GM19372 (cell line): ENCODE results near the gene PSMB10.
"Not testable (repeated sequence)": the region's sequence is repeated elsewhere in the genome, so short reads cannot be mapped to it uniquely, and the experiment has no call there.

Experiments
- ATAC-seq: cut with Tn5 transposase; IDR thresholded peaks from one replicate; pipeline ENCODE4 v1.9.1; 2021; ENCODE audit warnings: mild to moderate bottlenecking, low read depth, moderate library complexity; ENCODE audit not compliant: unreplicated experiment

The PSMB10 gene

DNA sequence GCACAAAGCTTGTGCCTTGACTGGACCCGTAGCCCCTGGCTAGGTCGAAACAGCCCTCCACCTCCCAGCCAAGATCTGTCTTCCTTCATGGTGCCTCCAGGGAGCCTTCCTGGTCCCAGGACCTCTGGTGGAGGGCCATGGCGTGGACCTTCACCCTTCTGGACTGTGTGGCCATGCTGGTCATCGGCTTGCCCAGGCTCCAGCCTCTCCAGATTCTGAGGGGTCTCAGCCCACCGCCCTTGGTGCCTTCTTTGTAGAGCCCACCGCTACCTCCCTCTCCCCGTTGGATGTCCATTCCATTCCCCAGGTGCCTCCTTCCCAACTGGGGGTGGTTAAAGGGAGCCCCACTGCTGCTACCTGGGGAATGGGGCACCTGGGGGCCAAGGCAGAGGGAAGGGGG lies 8.5 kb downstream of the PSMB10 start:
- no peak for ATAC-seq

DNA sequence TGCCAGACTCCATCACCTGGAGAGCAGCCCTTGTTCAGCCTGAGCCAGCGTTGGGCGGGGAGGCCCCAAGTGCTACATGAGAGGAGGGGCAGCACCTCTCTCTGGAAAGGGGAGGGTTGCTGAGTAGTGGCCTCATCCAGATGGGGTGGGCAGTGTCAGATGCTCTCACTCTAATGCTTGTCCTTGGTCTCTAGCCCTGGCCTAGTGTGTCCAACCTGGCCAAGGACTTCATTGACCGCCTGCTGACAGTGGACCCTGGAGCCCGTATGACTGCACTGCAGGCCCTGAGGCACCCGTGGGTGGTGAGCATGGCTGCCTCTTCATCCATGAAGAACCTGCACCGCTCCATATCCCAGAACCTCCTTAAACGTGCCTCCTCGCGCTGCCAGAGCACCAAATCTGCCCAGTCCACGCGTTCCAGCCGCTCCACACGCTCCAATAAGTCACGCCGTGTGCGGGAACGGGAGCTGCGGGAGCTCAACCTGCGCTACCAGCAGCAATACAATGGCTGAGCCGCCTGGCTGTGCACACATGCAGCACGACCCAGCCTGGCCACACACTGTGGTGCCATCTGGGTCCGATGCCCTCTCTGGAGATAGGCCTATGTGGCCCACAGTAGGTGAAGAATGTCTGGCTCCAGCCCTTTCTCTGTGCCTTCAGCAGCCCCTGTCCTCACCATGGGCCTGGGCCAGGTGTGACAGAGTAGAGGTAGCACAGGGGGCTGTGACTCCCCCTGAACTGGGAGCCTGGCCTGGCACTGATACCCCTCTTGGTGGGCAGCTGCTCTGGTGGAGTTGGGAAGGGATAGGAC lies 9.3 kb downstream of the PSMB10 start:
- no peak for ATAC-seq

- no peak for ATAC-seq
Measured at GRCh38 chr16:67926181-67926750, 10.4 kb downstream of the PSMB10 start.

GRCh38 chr16:67924140-67924906 lies 12.3 kb downstream of the PSMB10 start:
- ATAC-seq, result no peak

DNA sequence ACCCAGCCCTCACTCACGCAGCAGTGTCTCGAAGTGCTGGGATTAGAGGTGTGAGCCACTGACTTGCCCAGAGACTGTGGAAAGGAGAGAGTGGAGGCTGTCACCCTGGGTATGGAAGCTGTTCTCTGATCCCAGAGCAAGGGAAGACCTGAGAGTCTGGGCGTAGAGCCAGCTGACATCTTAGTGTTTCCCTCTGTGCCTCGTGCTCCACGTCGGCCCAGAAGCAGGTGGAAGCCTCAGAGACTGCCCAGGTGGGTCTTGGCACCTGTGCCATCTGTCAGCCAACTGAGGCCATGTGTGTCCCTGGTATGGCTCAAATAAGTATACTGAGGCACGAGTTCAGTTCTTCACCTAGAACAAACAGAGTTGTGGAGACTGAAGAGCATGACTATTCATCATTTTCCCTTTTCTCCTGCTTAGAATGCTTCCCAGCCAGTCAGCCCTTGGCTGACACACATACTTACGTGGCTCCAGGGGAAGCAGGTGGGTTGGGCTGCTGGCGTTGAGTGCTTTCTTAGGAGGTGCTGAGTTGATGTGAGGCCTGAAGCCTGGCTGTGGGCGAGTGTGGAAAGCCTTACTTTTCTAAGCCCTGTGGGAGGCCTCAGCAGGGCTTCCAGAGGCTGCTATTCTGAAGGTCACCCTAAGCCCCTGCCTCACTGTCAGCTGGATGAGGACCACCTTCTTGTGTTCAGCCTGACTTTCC lies 13.1 kb downstream of the PSMB10 start:
- ATAC-seq, result no peak

DNA sequence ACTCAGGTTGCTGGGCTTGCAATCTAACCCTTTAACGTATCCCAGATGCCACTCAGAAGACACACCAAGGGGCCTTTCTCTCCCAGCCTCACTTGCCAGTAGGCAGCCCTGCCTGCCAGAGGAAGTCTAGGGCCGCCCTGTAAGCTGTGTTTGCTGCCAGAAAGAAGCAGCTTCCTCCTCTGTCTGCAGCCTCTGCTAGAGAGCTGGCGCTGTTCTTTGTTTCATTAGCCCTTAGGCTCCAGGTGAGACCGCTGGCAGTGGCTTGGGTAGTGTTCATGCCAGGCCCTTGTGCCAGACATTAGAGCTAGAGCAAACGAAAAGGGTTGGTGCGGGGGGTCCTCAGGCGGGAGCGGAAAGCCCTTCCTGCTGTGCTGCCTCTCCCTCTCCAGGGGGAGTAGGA lies 13.9 kb downstream of the PSMB10 start:
- ATAC-seq, result no peak

GRCh38 chr16:67922221-67922620 lies 14.4 kb downstream of the PSMB10 start:
- no peak for ATAC-seq

- ATAC-seq, result no peak
Measured at GRCh38 chr16:67919622-67920221, 16.9 kb downstream of the PSMB10 start.

DNA sequence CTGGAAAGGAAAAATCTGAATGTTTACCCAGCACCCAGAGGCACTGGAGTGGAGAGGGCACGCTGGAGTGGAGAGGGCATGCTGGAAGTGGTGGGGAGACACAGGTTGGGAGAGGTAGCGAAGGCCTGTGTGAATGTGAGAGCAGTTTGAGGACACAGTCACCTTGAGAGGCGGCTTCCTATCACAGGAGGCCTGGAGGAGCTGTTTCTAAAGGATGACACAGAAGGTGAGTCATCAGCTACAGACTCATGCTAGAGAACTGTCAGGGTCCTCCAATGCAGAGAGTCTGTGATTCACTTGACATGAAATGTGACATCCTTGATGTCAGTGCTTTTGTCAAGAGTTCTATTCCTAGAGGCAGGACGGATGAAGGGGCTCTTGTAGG lies 18.8 kb downstream of the PSMB10 start:
- no peak for ATAC-seq

DNA sequence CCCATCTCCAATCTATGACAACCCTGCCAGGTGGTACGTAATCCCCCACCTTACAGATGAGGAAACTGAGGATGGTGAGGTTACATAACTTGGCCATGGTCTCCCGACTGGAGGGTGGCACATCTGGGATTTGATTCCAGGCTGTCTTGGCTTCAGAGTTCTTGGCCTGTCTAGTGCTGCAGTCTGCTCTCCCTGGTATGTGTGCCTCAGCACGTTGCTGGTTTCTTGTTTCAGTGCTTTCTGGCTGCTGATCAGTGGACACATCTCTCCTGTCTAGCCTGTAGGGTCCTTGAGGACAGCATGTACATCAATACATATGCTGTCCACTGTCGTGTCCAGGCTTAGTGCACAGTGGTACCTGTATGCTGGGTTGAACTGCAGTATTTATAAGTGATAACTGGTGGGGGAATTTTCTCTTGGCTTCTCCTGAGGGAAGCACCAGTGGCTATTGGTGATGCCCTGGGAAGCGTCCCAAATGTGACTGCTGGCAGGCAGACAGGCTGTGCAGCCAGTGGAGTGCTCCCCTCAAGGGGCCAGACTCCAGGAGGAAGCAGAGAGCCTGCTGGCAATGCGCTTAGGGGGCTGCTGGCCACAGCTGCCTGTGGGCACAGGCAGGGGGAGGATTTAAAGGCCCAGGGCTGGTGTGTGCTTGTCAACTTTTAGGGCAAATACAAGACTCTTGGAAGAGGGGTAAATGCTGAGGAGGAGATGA lies 19.4 kb downstream of the PSMB10 start:
- ATAC-seq, result no peak

DNA sequence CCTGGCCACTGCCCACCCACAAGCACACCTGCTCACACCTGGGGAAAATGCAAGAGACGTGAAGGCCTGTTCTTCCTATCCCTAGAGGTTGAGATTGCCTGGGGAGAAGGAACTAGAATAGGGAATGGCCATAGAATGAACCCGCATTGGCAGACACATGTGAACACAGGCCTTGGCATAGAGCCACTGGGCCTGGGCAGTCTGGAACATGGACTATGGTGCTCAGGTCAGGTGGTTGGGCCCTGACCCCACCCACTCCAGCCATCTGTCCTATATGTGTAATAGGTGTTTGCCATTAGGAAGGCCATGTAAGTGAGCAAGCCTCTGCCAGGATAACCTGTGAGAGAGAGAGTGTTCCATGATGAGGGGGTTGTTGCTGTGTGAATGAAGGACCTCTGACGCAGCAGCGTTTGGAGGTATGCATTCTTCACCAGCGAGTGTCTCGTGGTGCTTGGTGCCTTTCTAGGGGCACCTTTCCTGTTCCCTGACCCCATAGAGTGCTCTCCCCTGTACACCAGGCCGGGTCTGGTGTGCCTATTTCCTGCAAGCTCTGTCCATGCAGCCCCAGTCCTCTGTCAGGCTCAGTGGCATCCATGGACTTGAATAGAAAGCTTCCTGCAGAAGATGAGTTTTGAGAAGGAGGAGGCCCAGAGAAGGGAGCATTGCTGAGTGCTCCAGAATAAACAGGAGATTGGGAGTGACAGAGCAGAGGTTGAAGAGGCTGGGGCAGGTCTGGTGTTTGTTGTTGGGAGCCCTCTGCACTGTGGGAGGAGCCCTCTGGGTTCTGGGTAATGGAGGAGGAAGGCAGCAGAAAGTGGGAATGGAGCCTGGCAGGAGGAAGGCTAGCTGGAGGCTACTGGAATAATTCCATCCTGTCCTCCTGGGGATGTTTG lies 20.6 kb downstream of the PSMB10 start:
- ATAC-seq, result no peak

GRCh38 chr16:67915496-67915769 lies 21.2 kb downstream of the PSMB10 start:
- ATAC-seq, result not testable (repeated sequence)

GRCh38 chr16:67914758-67915495 lies 21.7 kb downstream of the PSMB10 start:
- ATAC-seq, result no peak

DNA sequence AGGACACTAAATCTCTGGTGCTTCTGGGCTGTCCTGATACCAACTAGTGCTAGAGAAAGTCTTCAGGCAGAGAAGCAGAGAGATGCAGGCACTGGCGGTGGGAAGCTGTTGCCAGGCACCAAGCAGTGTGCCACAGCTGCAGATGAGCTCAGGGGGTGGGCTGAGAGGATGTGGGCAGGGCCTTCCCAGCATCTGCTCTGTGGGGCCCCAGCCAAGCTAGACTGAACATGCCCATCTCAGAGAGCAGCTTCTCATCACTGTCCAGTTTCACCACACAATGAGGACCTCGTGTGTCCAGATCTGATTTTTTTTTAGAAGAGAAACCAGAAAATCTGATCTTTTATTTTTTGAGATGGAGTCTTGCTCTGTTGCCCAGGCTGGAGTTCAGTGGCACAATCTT lies 26.5 kb downstream of the PSMB10 start:
- no peak for ATAC-seq

DNA sequence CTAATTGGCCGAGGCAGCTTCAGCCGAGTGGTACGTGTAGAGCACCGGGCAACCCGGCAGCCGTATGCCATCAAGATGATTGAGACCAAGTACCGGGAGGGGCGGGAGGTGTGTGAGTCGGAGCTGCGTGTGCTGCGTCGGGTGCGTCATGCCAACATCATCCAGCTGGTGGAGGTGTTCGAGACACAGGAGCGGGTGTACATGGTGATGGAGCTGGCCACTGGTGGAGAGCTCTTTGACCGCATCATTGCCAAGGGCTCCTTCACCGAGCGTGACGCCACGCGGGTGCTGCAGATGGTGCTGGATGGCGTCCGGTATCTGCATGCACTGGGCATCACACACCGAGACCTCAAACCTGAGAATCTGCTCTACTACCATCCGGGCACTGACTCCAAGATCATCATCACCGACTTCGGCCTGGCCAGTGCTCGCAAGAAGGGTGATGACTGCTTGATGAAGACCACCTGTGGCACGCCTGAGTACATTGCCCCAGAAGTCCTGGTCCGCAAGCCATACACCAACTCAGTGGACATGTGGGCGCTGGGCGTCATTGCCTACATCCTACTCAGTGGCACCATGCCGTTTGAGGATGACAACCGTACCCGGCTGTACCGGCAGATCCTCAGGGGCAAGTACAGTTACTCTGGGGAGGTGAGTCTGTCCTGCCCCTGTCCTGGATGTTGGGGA lies 27.5 kb downstream of the PSMB10 start:
- ATAC-seq, result no peak

- ATAC-seq, result no peak
Measured at GRCh38 chr16:67907397-67908180, 29.1 kb downstream of the PSMB10 start.

- no peak for ATAC-seq
Measured at GRCh38 chr16:67902831-67903230, 33.8 kb downstream of the PSMB10 start.
